Fibroblast of lung (primary cell): ENCODE data around the gene C7. TPM values are rescaled to one million over a fixed set of nuclear protein-coding genes. Genes with fewer than 3 reads are reported as not detected.

Experiments
- DNase-seq, 2 donors: peaks; one replicate each; pipeline versions ENCODE4 v3.0.0 to v3.0.0-alpha.2; 2010; ENCODE audit warnings: low read depth in 2 of 2
- H2AFZ ChIP-seq: 2 replicates; pipeline ENCODE4 v1.5.1; 2012; ENCODE audit warnings: low read length, control low read depth, inconsistent platforms
- H3K27ac ChIP-seq: 2 replicates; pipeline ENCODE4 v1.5.1; 2011; ENCODE audit warnings: low read length, control low read depth; ENCODE audit not compliant: insufficient read depth
- H3K27me3 ChIP-seq: 2 replicates; pipeline ENCODE4 v1.5.1; 2011; ENCODE audit warnings: mild to moderate bottlenecking, low read length; ENCODE audit not compliant: control insufficient read depth, insufficient read depth
- H3K36me3 ChIP-seq: 2 replicates; pipeline ENCODE4 v1.5.1; 2011; ENCODE audit warnings: low read length; ENCODE audit not compliant: control insufficient read depth, insufficient read depth
- H3K4me1 ChIP-seq: 2 replicates; pipeline ENCODE4 v1.5.1; 2011; ENCODE audit warnings: low read length; ENCODE audit not compliant: control insufficient read depth, insufficient read depth; ENCODE audit errors: extremely low read depth
- H3K4me2 ChIP-seq: 2 replicates; pipeline ENCODE4 v1.5.1; 2011; ENCODE audit warnings: low read length, control low read depth; ENCODE audit not compliant: insufficient read depth; ENCODE audit errors: extremely low read depth
- H3K4me3 ChIP-seq, 4 experiments: fragments of 200-600 bp in 1 of 4; sonication (generic) in 1 of 4; replicated peaks in 1 of 4; 2 replicates each; pipeline ENCODE4 v1.5.1; 2011 to 2016; ENCODE audit warnings: low read length in 4 of 4, low read depth in 3 of 4, mild to moderate bottlenecking in 3 of 4, control low read depth in 2 of 4, inconsistent platforms in 1 of 4, mixed read lengths in 1 of 4; ENCODE audit not compliant: insufficient read depth in 1 of 4; ENCODE audit errors: control extremely low read depth in 1 of 4
- H3K79me2 ChIP-seq: 2 replicates; pipeline ENCODE4 v1.5.1; 2012; ENCODE audit warnings: mild to moderate bottlenecking, low read length, inconsistent platforms; ENCODE audit not compliant: control insufficient read depth, insufficient read depth
- H3K9ac ChIP-seq: 2 replicates; pipeline ENCODE4 v1.5.1; 2011; ENCODE audit warnings: mild to moderate bottlenecking, low read length, control low read depth; ENCODE audit not compliant: insufficient read depth
- H3K9me3 ChIP-seq: 2 replicates; pipeline ENCODE4 v1.5.1; 2012; ENCODE audit warnings: low read depth, low read length; ENCODE audit not compliant: control insufficient read depth, insufficient read depth
- H4K20me1 ChIP-seq: 2 replicates; pipeline ENCODE4 v1.5.1; 2011; ENCODE audit warnings: low read length; ENCODE audit not compliant: control insufficient read depth, insufficient read depth; ENCODE audit errors: extremely low read depth
- CTCF ChIP-seq, 2 donors: IDR thresholded peaks in 1 of 2; conservative IDR thresholded peaks in 1 of 2; 1 replicate in 1 of 2; 2 replicates in 1 of 2; pipeline ENCODE4 v1.5.1; 2011 to 2012; ENCODE audit warnings: low read length in 2 of 2, control low read depth in 1 of 2, inconsistent platforms in 1 of 2, low read depth in 1 of 2, mild to moderate bottlenecking in 1 of 2
- EZH2 ChIP-seq: IDR thresholded peaks from 2 replicates; pipeline ENCODE4 v1.5.1; 2012; ENCODE audit warnings: low read length, control low read depth, mild to moderate bottlenecking; ENCODE audit errors: missing control alignments
- polyA plus RNA-seq, 2 donors: library from polyadenylated mRNA; depleted of rRNA in 1 of 2; stranded (reverse) in 1 of 2; unstranded in 1 of 2; fragments of >200 nt; gene quantifications; 2 replicates each; pipeline ENCODE4 v1.2.1, GENCODE V29; 2011 to 2012; ENCODE audit warnings: missing spikeins in 1 of 2
- total RNA-seq: library from RNA; depleted of rRNA; stranded (reverse); fragments of >200 nt; gene quantifications from 2 replicates; pipeline ENCODE4 v1.2.1, GENCODE V29; 2014

The C7 gene
- total and polyA plus RNA-seq, 2 donors (not counting 1 experiment from before 2014, with no cell fraction given): under 0.01 to 1.5 TPM

DNA sequence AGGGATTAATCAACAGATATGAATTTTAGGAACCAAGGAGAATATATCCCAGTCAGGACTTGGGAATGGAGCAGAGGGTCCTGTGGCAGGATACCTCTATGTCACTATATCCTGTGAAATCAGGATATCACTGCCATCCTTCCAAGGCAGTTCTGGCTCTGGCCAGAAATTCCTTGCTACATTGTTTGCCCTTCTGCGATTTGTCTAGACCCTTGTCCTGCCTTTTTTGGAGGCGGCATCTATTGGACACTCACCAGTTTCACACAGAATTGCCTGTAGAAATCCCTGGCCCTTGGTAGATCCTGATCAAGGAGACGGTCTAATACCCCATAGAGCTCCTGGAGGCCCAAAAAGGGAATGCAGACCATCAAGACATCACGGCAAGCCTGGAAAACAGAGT, 90.7 kb downstream of the C7 start:
- no peak for DNase-seq
- Histone ChIP-seq H3K79me2 (no peaks in the 10 kb centered on the region), H3K9me3 (no peaks in the 10 kb centered on the region), H3K36me3 (no peaks in the 10 kb centered on the region), H3K4me2 (no peak overlapping the region), H4K20me1 (no peaks in the 10 kb centered on the region), H2AFZ (no peak overlapping the region), H3K4me1 (no peaks in the 10 kb centered on the region), H3K4me3 (no peak overlapping the region), H3K9ac (no peak overlapping the region), H3K27ac (no peak overlapping the region), H3K27me3 (no peaks in the 10 kb centered on the region)
- TF ChIP-seq EZH2: no peak

GRCh38 chr5:41003670-41004376, 94.5 kb downstream of the C7 start:
- H3K4me1 ChIP-seq: no peaks in the 10 kb centered on the region
- no peaks in the 10 kb centered on the region for H3K36me3 ChIP-seq
- H3K4me3 ChIP-seq: no peak overlapping the region
- no peak overlapping the region for H3K4me2 ChIP-seq
- no peak for DNase-seq
- H3K27ac ChIP-seq: no peak overlapping the region
- no peaks in the 10 kb centered on the region for H4K20me1 ChIP-seq
- no peak overlapping the region for H3K9ac ChIP-seq
- H3K27me3 ChIP-seq: no peaks in the 10 kb centered on the region
- no peaks in the 10 kb centered on the region for H3K9me3 ChIP-seq
- H2AFZ ChIP-seq: no peak overlapping the region
- no peaks in the 10 kb centered on the region for H3K79me2 ChIP-seq
- TF ChIP-seq CTCF (conservative IDR thresholded peaks at IDR 0.05 in 1 of 2, IDR thresholded peaks at IDR 0.05 in 1 of 2; ENCODE audit: low read depth in 1 of 2, low read length in 2 of 2) (no peak), EZH2 (no peak)

GRCh38 chr5:41004931-41005330, 95.6 kb downstream of the C7 start:
- no peak overlapping the region for H3K27ac ChIP-seq
- no peak for TF ChIP-seq EZH2
- no peak for TF ChIP-seq CTCF (conservative IDR thresholded peaks at IDR 0.05 in 1 of 2, IDR thresholded peaks at IDR 0.05 in 1 of 2; ENCODE audit: low read depth in 1 of 2, low read length in 2 of 2)

More at GRCh38 chr5:41004931-41005330, 95.6 kb downstream of the C7 start:
- Histone ChIP-seq H3K4me3 (no peak overlapping the region), H3K9me3 (no peaks in the 10 kb centered on the region), H3K36me3 (no peaks in the 10 kb centered on the region), H3K4me2 (no peak overlapping the region), H4K20me1 (no peaks in the 10 kb centered on the region), H2AFZ (no peak overlapping the region), H3K4me1 (no peaks in the 10 kb centered on the region), H3K9ac (no peak overlapping the region), H3K27me3 (no peaks in the 10 kb centered on the region), H3K79me2 (no peaks in the 10 kb centered on the region)
- no peak for DNase-seq
